Osteoblast (primary cell): ENCODE results near the gene SHISA5. TPM values are rescaled to one million over a fixed set of nuclear protein-coding genes. Genes with fewer than 3 reads are reported as not detected.

Source experiments
- DNase-seq: peaks from one replicate; pipeline ENCODE4 v3.0.0; 2011; ENCODE audit warnings: low spot score, mixed read lengths; ENCODE audit not compliant: insufficient read length; ENCODE audit errors: missing footprints
- H2AFZ ChIP-seq: 2 replicates; pipeline ENCODE4 v1.6.0; 2011; ENCODE audit warnings: mild to moderate bottlenecking, low read length
- H3K27ac ChIP-seq: 2 replicates; pipeline ENCODE4 v1.5.1; 2011; ENCODE audit warnings: mild to moderate bottlenecking, low read depth, low read length, moderate library complexity
- H3K27me3 ChIP-seq: 2 replicates; pipeline ENCODE4 v1.6.0; 2012; ENCODE audit warnings: mild to moderate bottlenecking, control low read depth, inconsistent platforms, low read length, moderate library complexity; ENCODE audit not compliant: insufficient read depth
- H3K36me3 ChIP-seq: 2 replicates; pipeline ENCODE4 v1.5.1; 2011; ENCODE audit warnings: mild to moderate bottlenecking, low read length, control low read depth, moderate library complexity; ENCODE audit not compliant: insufficient read depth
- H3K4me1 ChIP-seq: 2 replicates; pipeline ENCODE4 v1.5.1; 2011; ENCODE audit warnings: mild to moderate bottlenecking, low read length, control low read depth, moderate library complexity; ENCODE audit not compliant: insufficient read depth
- H3K4me2 ChIP-seq: 2 replicates; pipeline ENCODE4 v1.6.0; 2011; ENCODE audit warnings: mild to moderate bottlenecking, low read length; ENCODE audit not compliant: insufficient read depth
- H3K4me3 ChIP-seq: fragments of 200-600 bp; sonication (generic); 3 replicates; pipeline ENCODE4 v1.5.1; 2012; ENCODE audit warnings: mild to moderate bottlenecking, low read length, inconsistent platforms; ENCODE audit not compliant: insufficient read depth
- H3K79me2 ChIP-seq: 2 replicates; pipeline ENCODE4 v1.6.0; 2012; ENCODE audit warnings: mild to moderate bottlenecking, low read length, control low read depth, inconsistent platforms; ENCODE audit not compliant: insufficient read depth
- H3K9me3 ChIP-seq: 2 replicates; pipeline ENCODE4 v1.5.1; 2011; ENCODE audit warnings: low read depth, low read length, control low read depth
- H4K20me1 ChIP-seq: 2 replicates; pipeline ENCODE4 v1.6.0; 2012; ENCODE audit warnings: mild to moderate bottlenecking, low read length, control low read depth; ENCODE audit not compliant: insufficient read depth
- CTCF ChIP-seq: IDR thresholded peaks from 2 replicates; pipeline ENCODE4 v1.5.1; 2011; ENCODE audit warnings: mild to moderate bottlenecking, low read depth, low read length, moderate library complexity; ENCODE audit errors: extremely low read depth
- total RNA-seq: library from RNA; depleted of rRNA; stranded (reverse); fragments of >200 nt; gene quantifications from 2 replicates; pipeline ENCODE4 v1.2.3, GENCODE V29; 2012

The SHISA5 gene
- total RNA-seq, 1 donor: 105 TPM

DNA sequence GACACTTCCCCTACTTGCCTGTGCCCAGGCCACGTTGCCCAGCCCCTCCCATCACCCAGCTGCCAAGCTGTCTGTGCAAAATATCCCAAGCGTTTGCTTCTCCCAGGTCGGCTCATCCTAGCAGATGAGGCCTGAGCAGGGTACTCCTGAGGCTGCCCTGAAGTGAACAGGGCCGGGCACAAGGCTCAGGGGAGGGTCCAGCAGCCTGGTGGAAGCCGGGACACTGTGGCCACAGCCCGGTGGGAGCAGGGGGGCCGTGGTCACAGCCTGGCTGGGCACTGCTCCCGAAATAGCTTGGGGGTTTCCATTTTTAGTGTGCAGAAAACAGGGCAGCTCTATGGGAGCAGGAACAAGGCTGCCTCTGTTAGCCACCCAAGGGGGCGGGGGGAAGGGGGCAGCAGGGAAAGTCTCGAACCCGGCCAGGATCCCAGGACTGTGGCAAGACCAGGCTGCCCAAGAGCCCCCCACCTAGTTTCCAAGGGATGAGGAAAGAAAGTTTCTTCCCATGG, 77.5 kb downstream of the SHISA5 start:
- Histone ChIP-seq H4K20me1 (peaks cover 16% of the 10 kb centered on the region), H3K27me3 (peaks cover 12% of the 10 kb centered on the region), H3K79me2 (no peaks in the 10 kb centered on the region), H3K9me3 (no peaks in the 10 kb centered on the region), H3K36me3 (no peaks in the 10 kb centered on the region), H3K27ac (no peak overlapping the region), H2AFZ (no peak overlapping the region), H3K4me2 (no peak overlapping the region), H3K4me1 (peaks cover 13% of the 10 kb centered on the region), H3K4me3 (no peak overlapping the region)
- TF ChIP-seq CTCF: no peak
- DNase-seq: peak; percentile 80

DNA sequence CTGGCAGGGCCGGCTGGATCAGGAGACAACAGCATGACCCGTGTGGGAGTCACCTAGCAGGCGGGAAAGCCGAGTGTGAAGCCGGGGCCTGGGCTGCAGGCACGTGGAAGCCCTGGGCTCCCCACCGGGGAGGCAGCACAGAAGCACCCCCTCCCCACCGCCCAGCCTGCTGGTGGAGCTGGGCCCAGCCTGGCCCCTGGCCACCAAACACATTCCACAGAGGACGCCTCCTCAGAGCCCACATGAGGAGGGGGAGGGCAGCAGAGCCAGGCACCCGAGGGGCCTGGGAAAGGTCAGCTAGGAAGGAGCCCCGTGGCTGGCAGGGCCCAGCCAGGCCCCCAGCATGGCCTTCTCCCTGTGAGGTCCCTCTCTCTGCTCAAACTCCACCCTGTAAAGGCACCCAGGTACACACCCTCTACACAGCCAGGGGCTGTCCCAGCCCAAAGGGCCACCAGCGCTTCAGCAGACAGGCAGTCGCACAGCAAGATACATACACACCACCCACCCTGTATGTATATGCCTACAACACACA, 78.6 kb downstream of the SHISA5 start:
- Histone ChIP-seq H3K27ac (no peak overlapping the region), H3K36me3 (no peaks in the 10 kb centered on the region), H3K9me3 (no peaks in the 10 kb centered on the region), H3K4me2 (no peak overlapping the region), H4K20me1 (peaks cover 16% of the 10 kb centered on the region), H2AFZ (no peak overlapping the region), H3K79me2 (no peaks in the 10 kb centered on the region), H3K27me3 (peaks cover 12% of the 10 kb centered on the region), H3K4me3 (no peak overlapping the region), H3K4me1 (peaks cover 13% of the 10 kb centered on the region)
- no peak for TF ChIP-seq CTCF
- peak; percentile 80 for DNase-seq

- Histone ChIP-seq H3K27ac (no peak overlapping the region), H3K27me3 (peaks cover 12% of the 10 kb centered on the region), H3K79me2 (no peaks in the 10 kb centered on the region), H3K36me3 (no peaks in the 10 kb centered on the region), H3K4me2 (no peak overlapping the region), H3K4me3 (no peak overlapping the region), H3K4me1 (peaks cover 6% of the 10 kb centered on the region), H4K20me1 (peaks cover 16% of the 10 kb centered on the region), H2AFZ (no peak overlapping the region), H3K9me3 (no peaks in the 10 kb centered on the region)
- peak; percentile 81 for DNase-seq
- TF ChIP-seq CTCF: no peak
Measured at GRCh38 chr3:48423883-48424695, 79.9 kb downstream of the SHISA5 start.

DNA sequence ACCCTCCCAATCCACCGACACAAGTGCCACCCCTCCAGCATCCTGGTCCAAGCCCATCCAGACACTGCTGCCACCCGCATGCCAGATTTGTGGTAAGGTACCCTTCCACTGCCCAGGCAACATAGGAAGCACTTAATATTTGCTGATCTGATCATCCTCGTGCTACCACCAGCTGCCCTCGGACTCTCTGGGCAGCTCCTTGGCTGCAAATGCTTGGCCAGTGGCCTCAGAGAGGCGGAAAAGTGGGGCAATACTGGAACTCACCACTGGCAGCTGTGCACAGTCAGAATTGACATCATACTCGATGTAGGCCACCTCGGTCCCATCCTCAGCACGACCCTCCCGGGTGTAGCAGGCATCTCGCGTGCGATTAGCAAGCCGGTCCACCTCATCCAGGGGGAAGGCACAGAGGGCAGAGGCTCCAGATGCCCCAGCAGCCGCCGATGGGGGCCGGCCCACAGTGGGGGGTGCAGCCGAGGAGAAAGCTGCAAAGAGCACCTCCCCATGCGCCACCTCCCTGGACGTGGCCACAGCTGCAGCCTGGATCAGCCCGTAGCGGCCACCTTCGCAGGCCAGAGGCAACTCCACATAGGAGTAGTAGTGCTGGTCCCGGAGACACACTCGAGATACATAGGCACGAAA, 80.6 kb downstream of the SHISA5 start:
- H4K20me1 ChIP-seq: peaks cover 15% of the 10 kb centered on the region
- DNase-seq: peak; percentile 85
- H2AFZ ChIP-seq: no peak overlapping the region
- H3K4me2 ChIP-seq: no peak overlapping the region
- no peak overlapping the region for H3K27ac ChIP-seq
- peaks cover 6% of the 10 kb centered on the region for H3K4me1 ChIP-seq
- H3K36me3 ChIP-seq: no peaks in the 10 kb centered on the region
- TF ChIP-seq CTCF: no peak
- no peaks in the 10 kb centered on the region for H3K9me3 ChIP-seq
- H3K79me2 ChIP-seq: no peaks in the 10 kb centered on the region
- no peak overlapping the region for H3K4me3 ChIP-seq
- peaks cover 10% of the 10 kb centered on the region for H3K27me3 ChIP-seq
